OCI-LY3 (cell line): ENCODE measurements around the gene MSI2.

Experiments
- H2AFZ ChIP-seq: fragments of 200-600, 300-600 bp; shearing (Covaris generic); 2 replicates; pipeline ENCODE4 v1.6.0; 2014; ENCODE audit warnings: antibody characterized with exemption, low read depth, low read length
- H3K27ac ChIP-seq: fragments of 200-600, 300-600 bp; sonication (generic); 2 replicates; pipeline ENCODE4 v1.5.1; 2014; ENCODE audit warnings: mild to moderate bottlenecking, low read length, moderate library complexity, mixed read lengths
- H3K27me3 ChIP-seq: fragments of 200-600, 300-600 bp; sonication (generic); 2 replicates; pipeline ENCODE4 v1.6.1; 2014; ENCODE audit warnings: low read depth, low read length, mixed read lengths
- H3K36me3 ChIP-seq: fragments of 200-600, 300-600 bp; sonication (generic); replicated peaks from 2 replicates; pipeline ENCODE3; 2014; ENCODE audit warnings: low read depth, low read length, mixed read lengths
- H3K4me1 ChIP-seq: fragments of 300-600, 200-600 bp; sonication (generic); 2 replicates; pipeline ENCODE4 v1.6.1; 2014; ENCODE audit warnings: low read length, mixed read lengths
- H3K4me2 ChIP-seq: fragments of 200-600, 300-600 bp; sonication (generic); 2 replicates; pipeline ENCODE4 v1.6.1; 2014; ENCODE audit warnings: low read length, mixed read lengths
- H3K4me3 ChIP-seq: fragments of 300-600, 200-600 bp; sonication (generic); 2 replicates; pipeline ENCODE4 v1.5.1; 2014; ENCODE audit warnings: antibody characterized with exemption, mild to moderate bottlenecking, low read length, moderate library complexity
- H3K79me2 ChIP-seq: fragments of 300-600, 200-600 bp; shearing (Covaris generic); 2 replicates; pipeline ENCODE4 v1.6.1; 2014; ENCODE audit warnings: mild to moderate bottlenecking, low read length, mixed read lengths
- H3K9ac ChIP-seq: fragments of 300-600, 200-600 bp; shearing (Covaris generic); 2 replicates; pipeline ENCODE4 v1.6.0; 2014; ENCODE audit warnings: mild to moderate bottlenecking, low read length, moderate library complexity
- H3K9me3 ChIP-seq: fragments of 200-600, 300-600 bp; shearing (Covaris generic); 2 replicates; pipeline ENCODE4 v1.6.1; 2014; ENCODE audit warnings: low read length, mixed read lengths; ENCODE audit not compliant: insufficient read depth
- H4K20me1 ChIP-seq: fragments of 200-600, 300-600 bp; sonication (generic); 2 replicates; pipeline ENCODE4 v1.6.1; 2016; ENCODE audit warnings: low read length, mixed read lengths; ENCODE audit not compliant: insufficient read depth
- EZH2phosphoT487 ChIP-seq: fragments of 200-600 bp; shearing (Covaris generic); IDR thresholded peaks from 2 replicates; pipeline ENCODE4 v1.6.1; 2018; ENCODE audit warnings: antibody characterized with exemption, mixed run types, low read depth
- TF ChIP-seq, protein P1 (sequence below): fragments of 200-600, 300-600 bp; sonication (generic); IDR thresholded peaks from 2 replicates; pipeline ENCODE4 v1.5.1; 2014; ENCODE audit warnings: antibody characterized with exemption, low read length, low read depth

Gene MSI2

DNA sequence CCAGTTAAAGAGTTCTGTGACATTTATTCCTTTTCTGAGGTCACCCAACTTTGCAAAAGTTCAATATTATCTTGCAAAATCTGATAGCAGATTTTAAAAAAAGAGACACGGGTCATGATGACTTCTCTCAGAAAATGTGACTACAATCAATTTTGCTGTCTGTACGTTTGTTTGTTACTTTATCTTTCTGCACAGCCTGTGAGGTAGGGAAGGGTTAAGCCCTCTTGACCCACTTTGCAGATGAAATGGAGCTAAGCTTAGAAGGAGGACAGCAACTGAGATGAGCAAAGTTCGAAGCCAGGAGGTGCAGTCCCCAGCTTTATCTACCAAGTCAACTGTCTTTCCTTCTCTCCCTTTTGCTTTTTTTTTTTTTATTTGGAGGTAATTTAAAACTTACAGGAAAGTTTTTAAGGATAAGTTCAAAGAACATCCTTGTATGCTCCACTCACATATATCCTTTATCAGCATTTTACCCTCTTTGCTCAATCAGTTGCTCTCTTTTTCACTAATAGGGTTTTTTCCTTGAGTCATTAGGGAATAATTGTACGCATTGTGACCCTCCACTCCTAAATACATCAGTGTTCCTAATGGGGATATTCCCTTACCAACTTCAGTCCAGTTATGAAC, 86.8 kb downstream of the MSI2 start:
- H3K9ac ChIP-seq, result no peak overlapping the region
- H3K4me3 ChIP-seq, result no peak overlapping the region
- peaks cover 55% of the 10 kb centered on the region for H4K20me1 ChIP-seq
- TF ChIP-seq, protein P1, sequence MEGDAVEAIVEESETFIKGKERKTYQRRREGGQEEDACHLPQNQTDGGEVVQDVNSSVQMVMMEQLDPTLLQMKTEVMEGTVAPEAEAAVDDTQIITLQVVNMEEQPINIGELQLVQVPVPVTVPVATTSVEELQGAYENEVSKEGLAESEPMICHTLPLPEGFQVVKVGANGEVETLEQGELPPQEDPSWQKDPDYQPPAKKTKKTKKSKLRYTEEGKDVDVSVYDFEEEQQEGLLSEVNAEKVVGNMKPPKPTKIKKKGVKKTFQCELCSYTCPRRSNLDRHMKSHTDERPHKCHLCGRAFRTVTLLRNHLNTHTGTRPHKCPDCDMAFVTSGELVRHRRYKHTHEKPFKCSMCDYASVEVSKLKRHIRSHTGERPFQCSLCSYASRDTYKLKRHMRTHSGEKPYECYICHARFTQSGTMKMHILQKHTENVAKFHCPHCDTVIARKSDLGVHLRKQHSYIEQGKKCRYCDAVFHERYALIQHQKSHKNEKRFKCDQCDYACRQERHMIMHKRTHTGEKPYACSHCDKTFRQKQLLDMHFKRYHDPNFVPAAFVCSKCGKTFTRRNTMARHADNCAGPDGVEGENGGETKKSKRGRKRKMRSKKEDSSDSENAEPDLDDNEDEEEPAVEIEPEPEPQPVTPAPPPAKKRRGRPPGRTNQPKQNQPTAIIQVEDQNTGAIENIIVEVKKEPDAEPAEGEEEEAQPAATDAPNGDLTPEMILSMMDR, result no peak
- no peak for TF ChIP-seq EZH2phosphoT487
- peaks cover 22% of the 10 kb centered on the region for H3K79me2 ChIP-seq
- no peak overlapping the region for H3K4me2 ChIP-seq
- no peak overlapping the region for H3K27ac ChIP-seq
- no peaks in the 10 kb centered on the region for H3K9me3 ChIP-seq
- 0 out of 2 replicates have a peak, but pooled peaks cover 2% of the 10 kb centered on the region for H3K27me3 ChIP-seq
- H3K36me3 ChIP-seq, result peaks cover 22% of the 10 kb centered on the region
- peaks cover 13% of the 10 kb centered on the region for H3K4me1 ChIP-seq
- H2AFZ ChIP-seq, result no peak overlapping the region

DNA sequence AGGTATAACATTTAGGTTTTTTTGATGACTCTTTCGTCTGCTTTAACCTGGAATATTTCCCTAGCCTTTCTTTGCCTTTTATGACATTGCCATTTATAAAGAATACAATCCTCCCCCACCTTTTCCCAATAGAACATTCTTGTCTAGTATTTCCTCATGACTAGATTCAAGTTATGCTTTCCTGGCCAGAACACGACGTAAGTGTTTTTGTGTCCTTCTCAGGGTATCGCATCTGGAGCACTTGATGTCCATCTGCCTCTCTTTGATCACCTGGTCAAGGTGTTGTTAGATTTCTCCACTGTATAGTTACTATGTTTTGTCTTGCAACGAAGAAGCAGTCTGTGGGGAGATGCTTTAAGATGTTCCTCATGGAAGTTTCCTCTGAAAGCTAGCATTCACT, 87.4 kb downstream of the MSI2 start:
- H2AFZ ChIP-seq, result no peak overlapping the region
- H3K4me2 ChIP-seq, result no peak overlapping the region
- no peak overlapping the region for H3K27ac ChIP-seq
- no peak overlapping the region for H3K9ac ChIP-seq
- H4K20me1 ChIP-seq, result peaks cover 54% of the 10 kb centered on the region
- peaks cover 26% of the 10 kb centered on the region for H3K36me3 ChIP-seq
- H3K9me3 ChIP-seq, result no peaks in the 10 kb centered on the region
- H3K4me1 ChIP-seq, result peaks cover 6% of the 10 kb centered on the region
- no peak overlapping the region for H3K4me3 ChIP-seq
- H3K79me2 ChIP-seq, result peaks cover 24% of the 10 kb centered on the region
- H3K27me3 ChIP-seq, result 0 out of 2 replicates have a peak, but pooled peaks cover 2% of the 10 kb centered on the region
- TF ChIP-seq, protein P1, result no peak

DNA sequence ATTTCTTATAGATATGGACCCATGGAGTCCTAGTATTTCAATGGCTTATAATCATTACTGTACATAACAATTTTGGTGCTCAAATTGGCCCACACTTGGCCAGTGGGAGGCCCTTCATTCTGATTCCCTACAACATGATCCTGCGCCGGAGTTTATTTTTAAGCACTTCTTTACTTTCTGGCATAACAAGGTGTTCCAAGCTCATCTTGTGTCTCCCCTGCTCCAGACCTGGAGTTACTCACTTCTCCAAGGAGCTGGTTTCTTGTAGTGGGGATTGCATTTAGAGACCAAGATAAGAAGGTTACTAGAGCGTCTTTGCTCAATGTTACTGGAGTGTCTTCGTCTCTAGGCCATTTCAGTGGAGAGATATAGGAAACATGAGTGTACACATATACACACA, 87.9 kb downstream of the MSI2 start:
- TF ChIP-seq, protein P1, result no peak
- no peak for TF ChIP-seq EZH2phosphoT487
- Histone ChIP-seq H3K4me1 (peaks cover under 1% of the 10 kb centered on the region), H3K9ac (no peak overlapping the region), H4K20me1 (peaks cover 51% of the 10 kb centered on the region), H3K9me3 (no peaks in the 10 kb centered on the region), H3K79me2 (peaks cover 20% of the 10 kb centered on the region), H3K27me3 (no peaks in the 10 kb centered on the region), H3K4me3 (no peak overlapping the region), H2AFZ (no peak overlapping the region), H3K27ac (no peak overlapping the region), H3K4me2 (no peak overlapping the region), H3K36me3 (peaks cover 27% of the 10 kb centered on the region)

DNA sequence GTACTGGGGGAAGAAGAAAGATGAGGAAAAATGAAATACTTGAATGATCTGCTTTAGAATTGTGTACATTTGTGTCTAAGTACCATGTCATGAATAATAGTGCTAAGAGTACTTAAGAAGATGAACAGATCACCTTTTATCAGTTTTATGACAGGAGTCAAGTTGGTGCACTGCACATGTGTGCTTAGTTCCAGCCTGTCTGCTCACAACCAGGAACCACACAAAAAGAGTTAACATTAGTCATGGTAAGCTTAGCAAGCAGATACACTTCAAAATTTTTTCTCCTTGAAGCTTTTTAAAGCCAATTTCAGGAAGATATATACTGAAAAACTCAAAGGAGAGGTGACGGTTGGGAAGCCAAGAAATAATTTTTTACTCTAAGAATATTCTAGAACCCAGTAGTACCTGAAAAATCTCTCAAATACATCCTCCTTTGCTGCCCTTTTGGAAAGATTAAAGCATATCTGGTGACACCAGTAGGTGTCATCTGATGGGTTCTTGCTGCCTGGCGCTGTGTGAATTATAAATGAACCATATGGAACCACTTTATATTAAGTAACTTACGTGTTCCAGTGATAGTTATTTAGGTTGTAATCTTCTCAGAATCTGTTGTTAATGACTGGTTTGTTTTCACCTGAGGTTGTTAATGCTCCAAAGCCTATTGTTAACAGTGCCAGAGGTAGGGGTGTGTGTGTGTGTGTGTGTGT, 93.4 kb downstream of the MSI2 start:
- TF ChIP-seq, protein P1, result no peak
- no peak for TF ChIP-seq EZH2phosphoT487
- Histone ChIP-seq H4K20me1 (peaks cover 32% of the 10 kb centered on the region), H3K9ac (no peak overlapping the region), H3K36me3 (peaks cover 26% of the 10 kb centered on the region), H3K4me3 (no peak overlapping the region), H3K9me3 (no peaks in the 10 kb centered on the region), H2AFZ (no peak overlapping the region), H3K27me3 (no peaks in the 10 kb centered on the region), H3K4me1 (no peaks in the 10 kb centered on the region), H3K4me2 (no peak overlapping the region), H3K79me2 (peaks cover 10% of the 10 kb centered on the region; the same call in 1 of the 2 replicates), H3K27ac (no peak overlapping the region)
